Suprapubic skin (tissue), 4 donors: ENCODE data around the gene SLC22A23. TPM values are rescaled to one million over a fixed set of nuclear protein-coding genes. Genes with fewer than 3 reads are reported as not detected.

ENCODE experiments used
- DNase-seq, 2 donors: peaks; one replicate each; pipeline ENCODE4 v3.0.0-alpha.2; 2019; ENCODE audit warnings: low spot score in 2 of 2
- H3K27ac ChIP-seq: fragments of 200-600 bp; sonication (generic); one replicate; pipeline ENCODE4 v1.5.1; 2019
- H3K27me3 ChIP-seq: fragments of 200-600 bp; sonication (generic); one replicate; pipeline ENCODE4 v1.5.1; 2019
- H3K36me3 ChIP-seq: fragments of 200-600 bp; sonication (generic); one replicate; pipeline ENCODE4 v1.5.1; 2019
- H3K4me1 ChIP-seq: fragments of 200-600 bp; sonication (generic); one replicate; pipeline ENCODE4 v1.5.1; 2019
- H3K4me3 ChIP-seq: fragments of 200-600 bp; sonication (generic); one replicate; pipeline ENCODE4 v1.5.1; 2019; ENCODE audit warnings: mild to moderate bottlenecking
- H3K9me3 ChIP-seq: fragments of 200-600 bp; sonication (generic); one replicate; pipeline ENCODE4 v1.5.1; 2019
- EP300 ChIP-seq: sonication (generic); formaldehyde crosslinking; IDR thresholded peaks from one replicate; pipeline ENCODE4 v1.6.1; 2017; ENCODE audit warnings: antibody characterized with exemption
- POLR2A ChIP-seq, 2 donors: fragments of 450-650 bp; IDR thresholded peaks; one replicate each; pipeline ENCODE4 v1.6.1; 2017; ENCODE audit warnings: antibody characterized with exemption in 2 of 2, mild to moderate bottlenecking in 2 of 2, moderate library complexity in 2 of 2
- POLR2AphosphoS5 ChIP-seq, 3 donors: sonication (generic); formaldehyde crosslinking; IDR thresholded peaks; one replicate each; pipeline ENCODE4 v1.6.1; 2017; ENCODE audit warnings: antibody characterized with exemption in 3 of 3
- WGBS: methylation state at CpG from one replicate; pipeline ENCODE4 v1.1.5; 2018; 5-methylcytosine and 5-hydroxymethylcytosine counted together
- total RNA-seq, 4 donors: library from RNA; depleted of rRNA; stranded (reverse); fragments of >200 nt; gene quantifications; one replicate each; pipeline ENCODE4 v1.1.0, GENCODE V29; 2016
- TF ChIP-seq, protein P1 (sequence below), 2 donors: fragments of 200-600 bp in 1 of 2; fragments of 450-650 bp in 1 of 2; sonication (generic) in 1 of 2; IDR thresholded peaks; one replicate each; pipeline ENCODE4 v1.5.1; 2016 to 2019; ENCODE audit warnings: antibody characterized with exemption in 2 of 2, mild to moderate bottlenecking in 1 of 2, moderate library complexity in 1 of 2

Gene SLC22A23
- total RNA-seq, 4 donors from 2014 or later = 38.2 to 59.8 (median 48.1) TPM

DNA sequence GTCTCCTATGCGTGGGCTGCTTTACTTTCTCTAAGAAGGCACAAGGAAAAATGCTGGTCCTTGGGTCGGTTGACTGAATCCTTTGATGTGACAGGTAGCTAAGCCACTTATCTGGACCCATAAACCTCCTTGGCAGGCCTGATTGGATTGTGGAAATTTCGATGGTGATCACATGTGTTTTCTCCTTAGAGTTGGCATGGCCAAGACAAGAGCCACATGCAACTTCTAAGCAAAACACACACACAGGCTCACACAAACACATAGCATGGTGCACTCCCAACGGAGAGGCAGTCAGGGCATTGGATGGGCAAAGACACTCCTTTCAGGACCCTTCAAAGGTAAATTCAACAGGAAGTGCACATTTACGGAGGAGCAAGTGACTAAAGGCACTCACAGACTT lies 102.9 kb downstream of the SLC22A23 start:
- H3K27ac ChIP-seq = no peak overlapping the region
- H3K4me1 ChIP-seq = peaks cover 43% of the 10 kb centered on the region

GRCh38 chr6:3353213-3353903 lies 103.5 kb downstream of the SLC22A23 start:
- 81% methylated on average over 9 of the region's 9 CpGs for WGBS
- Histone ChIP-seq H3K9me3 (no peaks in the 10 kb centered on the region), H3K27me3 (no peaks in the 10 kb centered on the region), H3K27ac (no peak overlapping the region), H3K36me3 (no peaks in the 10 kb centered on the region), H3K4me3 (no peak overlapping the region), H3K4me1 (peaks cover 41% of the 10 kb centered on the region)
- TF ChIP-seq POLR2A (IDR thresholded peaks at IDR 0.05) (no peak), EP300 (no peak), POLR2AphosphoS5 (IDR thresholded peaks at IDR 0.05) (no peak)
- TF ChIP-seq, protein P1, sequence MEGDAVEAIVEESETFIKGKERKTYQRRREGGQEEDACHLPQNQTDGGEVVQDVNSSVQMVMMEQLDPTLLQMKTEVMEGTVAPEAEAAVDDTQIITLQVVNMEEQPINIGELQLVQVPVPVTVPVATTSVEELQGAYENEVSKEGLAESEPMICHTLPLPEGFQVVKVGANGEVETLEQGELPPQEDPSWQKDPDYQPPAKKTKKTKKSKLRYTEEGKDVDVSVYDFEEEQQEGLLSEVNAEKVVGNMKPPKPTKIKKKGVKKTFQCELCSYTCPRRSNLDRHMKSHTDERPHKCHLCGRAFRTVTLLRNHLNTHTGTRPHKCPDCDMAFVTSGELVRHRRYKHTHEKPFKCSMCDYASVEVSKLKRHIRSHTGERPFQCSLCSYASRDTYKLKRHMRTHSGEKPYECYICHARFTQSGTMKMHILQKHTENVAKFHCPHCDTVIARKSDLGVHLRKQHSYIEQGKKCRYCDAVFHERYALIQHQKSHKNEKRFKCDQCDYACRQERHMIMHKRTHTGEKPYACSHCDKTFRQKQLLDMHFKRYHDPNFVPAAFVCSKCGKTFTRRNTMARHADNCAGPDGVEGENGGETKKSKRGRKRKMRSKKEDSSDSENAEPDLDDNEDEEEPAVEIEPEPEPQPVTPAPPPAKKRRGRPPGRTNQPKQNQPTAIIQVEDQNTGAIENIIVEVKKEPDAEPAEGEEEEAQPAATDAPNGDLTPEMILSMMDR (IDR thresholded peaks at IDR 0.05) = no peak
- no peak for DNase-seq

More for the DNA sequence above, 102.9 kb downstream of the SLC22A23 start:
- no peaks in the 10 kb centered on the region for H3K9me3 ChIP-seq
- H3K27me3 ChIP-seq = no peaks in the 10 kb centered on the region
- 95% methylated on average over 5 of the region's 5 CpGs for WGBS
- DNase-seq = no peak
- no peak overlapping the region for H3K4me3 ChIP-seq
- TF ChIP-seq POLR2A (IDR thresholded peaks at IDR 0.05) = no peak
- no peaks in the 10 kb centered on the region for H3K36me3 ChIP-seq

- Histone ChIP-seq H3K4me3 (no peak overlapping the region), H3K36me3 (no peaks in the 10 kb centered on the region), H3K4me1 (peaks cover 39% of the 10 kb centered on the region), H3K27ac (no peak overlapping the region), H3K9me3 (no peaks in the 10 kb centered on the region), H3K27me3 (no peaks in the 10 kb centered on the region)
- peak in 1 of 2 donors; percentile 37 for DNase-seq
- no peak for TF ChIP-seq POLR2A (IDR thresholded peaks at IDR 0.05)
- 81% methylated on average over 9 of the region's 9 CpGs for WGBS
These were observed 104.2 kb downstream of the SLC22A23 start for GRCh38 chr6:3352678-3353077.

DNA sequence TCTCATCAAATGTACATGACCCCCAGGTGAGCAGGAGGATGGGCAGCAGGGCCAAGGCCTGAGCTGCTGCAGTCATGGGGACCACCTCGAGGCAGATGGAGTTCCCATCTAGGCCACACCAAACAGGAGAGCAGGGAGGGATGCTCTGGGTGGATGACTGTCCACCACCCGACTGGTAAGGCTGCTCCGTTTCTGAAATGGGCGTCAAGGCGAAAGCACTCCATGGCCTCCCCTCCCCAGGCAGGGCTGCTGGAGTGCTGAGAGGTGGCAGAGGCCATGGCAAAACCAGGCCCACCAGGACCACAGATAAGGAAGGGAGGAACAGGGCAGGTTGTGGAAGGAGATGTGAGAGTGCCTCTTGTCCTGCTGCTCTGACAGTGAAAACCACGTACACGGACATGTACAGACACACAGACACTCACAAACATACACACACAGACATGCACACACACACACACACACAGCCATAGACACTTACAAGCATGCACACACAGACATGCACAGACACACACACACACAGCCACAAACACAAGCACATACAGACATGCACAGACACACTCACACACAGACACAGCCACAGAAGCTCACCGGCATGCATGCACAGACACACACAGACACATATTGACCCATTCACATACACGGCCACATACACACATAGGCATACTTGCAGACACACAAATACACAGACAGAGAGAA lies 104.9 kb downstream of the SLC22A23 start:
- Histone ChIP-seq H3K27ac (no peak overlapping the region), H3K27me3 (no peaks in the 10 kb centered on the region)

DNA sequence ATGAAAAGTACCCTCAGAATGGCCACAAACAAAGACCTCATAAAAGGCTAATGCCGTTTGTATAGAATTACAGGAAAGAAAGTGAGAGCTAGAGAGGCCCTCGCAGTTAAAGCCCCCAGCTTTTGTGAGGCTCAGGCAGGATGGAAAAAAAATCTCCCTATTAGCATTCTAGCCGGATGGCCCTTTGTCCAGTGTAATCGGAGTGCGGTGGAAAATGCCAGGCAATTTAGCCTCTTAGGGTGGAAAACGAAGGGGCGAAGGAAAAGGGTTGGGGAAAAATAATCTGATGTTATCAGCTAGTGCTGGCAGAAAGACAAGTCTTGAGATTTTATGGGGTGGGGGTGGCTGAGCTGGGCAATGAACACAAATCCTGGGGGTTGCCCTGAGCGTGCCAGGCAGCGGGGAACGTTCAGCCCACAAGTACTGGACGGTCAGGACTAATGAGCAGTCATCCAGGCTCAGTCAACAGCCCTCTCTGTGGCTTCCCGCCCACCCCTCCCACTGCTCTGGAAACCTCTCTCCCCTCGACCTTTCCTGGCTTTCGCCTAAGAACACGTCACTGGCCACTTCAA lies 105.7 kb downstream of the SLC22A23 start:
- DNase-seq = no peak
- peaks cover 25% of the 10 kb centered on the region for H3K4me1 ChIP-seq
- no peaks in the 10 kb centered on the region for H3K9me3 ChIP-seq
- H3K36me3 ChIP-seq = no peaks in the 10 kb centered on the region
- H3K27me3 ChIP-seq = no peaks in the 10 kb centered on the region
- H3K4me3 ChIP-seq = no peak overlapping the region
- no peak overlapping the region for H3K27ac ChIP-seq
- TF ChIP-seq, protein P1 (IDR thresholded peaks at IDR 0.05) = no peak
- TF ChIP-seq POLR2AphosphoS5 (IDR thresholded peaks at IDR 0.05) (no peak), EP300 (no peak), POLR2A (IDR thresholded peaks at IDR 0.05) (no peak)
- WGBS = 58% methylated on average over 15 of the region's 15 CpGs

More for the DNA sequence above, 104.9 kb downstream of the SLC22A23 start:
- Histone ChIP-seq H3K4me3 (no peak overlapping the region), H3K4me1 (peaks cover 32% of the 10 kb centered on the region), H3K9me3 (no peaks in the 10 kb centered on the region), H3K36me3 (no peaks in the 10 kb centered on the region)
- WGBS = 93% methylated on average over 9 of the region's 9 CpGs
- peak in 1 of 2 donors; percentile 28 for DNase-seq
- TF ChIP-seq EP300 (no peak), POLR2A (IDR thresholded peaks at IDR 0.05) (no peak)
- TF ChIP-seq, protein P1 (IDR thresholded peaks at IDR 0.05) = no peak

DNA sequence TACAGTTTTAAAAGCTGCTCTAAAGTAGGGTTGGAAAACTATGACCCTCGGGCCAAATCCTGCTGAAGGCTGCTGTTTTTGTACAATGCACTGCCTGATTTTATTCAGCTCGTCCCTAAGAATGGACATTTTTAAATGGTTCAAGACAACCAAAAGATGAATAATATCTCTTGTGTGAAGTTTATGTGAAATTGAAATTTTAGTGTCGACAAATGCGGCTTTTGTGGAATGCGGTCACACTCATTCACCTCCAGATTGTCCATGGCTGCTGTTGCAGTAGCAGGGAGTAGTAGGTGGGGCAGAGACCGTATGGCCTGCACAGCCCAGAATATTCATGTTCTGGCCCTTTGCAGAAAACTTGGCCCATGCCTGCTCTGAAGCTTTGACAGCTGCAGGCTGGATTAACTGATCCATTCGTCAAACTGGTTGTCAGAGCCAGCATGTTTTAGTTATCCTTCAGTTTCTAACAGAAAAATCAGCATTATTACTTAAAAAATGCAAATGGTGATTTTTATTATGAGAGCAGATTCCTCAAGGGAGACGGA lies 106.5 kb downstream of the SLC22A23 start:
- DNase-seq = no peak
- H3K27ac ChIP-seq = no peak overlapping the region
- peaks cover 19% of the 10 kb centered on the region for H3K4me1 ChIP-seq
- TF ChIP-seq POLR2AphosphoS5 (IDR thresholded peaks at IDR 0.05) (no peak), POLR2A (IDR thresholded peaks at IDR 0.05) (no peak), EP300 (no peak)
- TF ChIP-seq, protein P1 (IDR thresholded peaks at IDR 0.05) = no peak
- no peaks in the 10 kb centered on the region for H3K9me3 ChIP-seq
- no peak overlapping the region for H3K4me3 ChIP-seq
- no peaks in the 10 kb centered on the region for H3K27me3 ChIP-seq
- H3K36me3 ChIP-seq = no peaks in the 10 kb centered on the region
- WGBS = 70% methylated on average over 8 of the region's 8 CpGs
